GM21360 (cell line): ENCODE data around the gene TSPAN16.
"Not testable (repeated sequence)": the region's sequence is repeated elsewhere in the genome, so short reads cannot be mapped to it uniquely, and the experiment has no call there.

Experiments
- ATAC-seq: cut with Tn5 transposase; IDR thresholded peaks from one replicate; pipeline ENCODE4 v1.9.1; 2021; ENCODE audit warnings: mild to moderate bottlenecking, moderate library complexity; ENCODE audit not compliant: unreplicated experiment

TSPAN16 gene

GRCh38 chr19:11306337-11306736 lies 10.4 kb downstream of the TSPAN16 start:
- ATAC-seq = no peak

DNA sequence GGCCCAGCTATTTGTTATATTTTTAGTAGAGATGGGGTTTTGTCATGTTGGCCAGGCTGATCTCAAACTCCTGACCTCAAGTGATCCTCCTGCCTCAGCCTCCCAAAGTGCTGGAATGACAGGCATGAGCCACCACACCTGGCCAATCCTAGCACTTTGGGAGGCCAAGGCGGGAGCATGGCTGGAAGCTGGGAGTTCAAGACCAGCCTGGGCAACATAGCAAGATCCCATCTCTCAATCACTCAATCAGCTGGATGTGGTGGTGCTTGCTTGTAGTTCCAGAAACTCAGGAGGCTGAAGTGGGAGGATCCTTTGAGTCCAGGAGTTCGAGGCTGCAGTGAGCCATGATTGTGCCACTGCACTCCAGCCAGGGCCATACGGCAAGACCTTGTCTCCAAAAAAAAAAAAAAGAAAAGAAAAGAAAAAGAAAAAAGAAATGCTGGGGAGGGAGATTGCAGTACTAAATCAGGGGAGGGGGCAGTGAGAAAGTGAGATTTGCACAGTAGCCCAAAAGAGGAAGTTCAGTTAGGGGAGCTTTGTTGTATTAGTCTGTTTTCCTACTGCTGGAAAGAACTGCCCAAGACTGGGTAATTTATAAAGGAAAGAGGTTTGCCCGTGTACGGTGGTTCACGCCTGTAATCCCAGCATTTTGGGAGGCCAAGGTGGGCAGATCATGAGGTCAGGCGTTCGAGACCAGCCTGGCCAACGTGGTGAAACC lies 24.5 kb downstream of the TSPAN16 start:
- not testable (repeated sequence) for ATAC-seq

DNA sequence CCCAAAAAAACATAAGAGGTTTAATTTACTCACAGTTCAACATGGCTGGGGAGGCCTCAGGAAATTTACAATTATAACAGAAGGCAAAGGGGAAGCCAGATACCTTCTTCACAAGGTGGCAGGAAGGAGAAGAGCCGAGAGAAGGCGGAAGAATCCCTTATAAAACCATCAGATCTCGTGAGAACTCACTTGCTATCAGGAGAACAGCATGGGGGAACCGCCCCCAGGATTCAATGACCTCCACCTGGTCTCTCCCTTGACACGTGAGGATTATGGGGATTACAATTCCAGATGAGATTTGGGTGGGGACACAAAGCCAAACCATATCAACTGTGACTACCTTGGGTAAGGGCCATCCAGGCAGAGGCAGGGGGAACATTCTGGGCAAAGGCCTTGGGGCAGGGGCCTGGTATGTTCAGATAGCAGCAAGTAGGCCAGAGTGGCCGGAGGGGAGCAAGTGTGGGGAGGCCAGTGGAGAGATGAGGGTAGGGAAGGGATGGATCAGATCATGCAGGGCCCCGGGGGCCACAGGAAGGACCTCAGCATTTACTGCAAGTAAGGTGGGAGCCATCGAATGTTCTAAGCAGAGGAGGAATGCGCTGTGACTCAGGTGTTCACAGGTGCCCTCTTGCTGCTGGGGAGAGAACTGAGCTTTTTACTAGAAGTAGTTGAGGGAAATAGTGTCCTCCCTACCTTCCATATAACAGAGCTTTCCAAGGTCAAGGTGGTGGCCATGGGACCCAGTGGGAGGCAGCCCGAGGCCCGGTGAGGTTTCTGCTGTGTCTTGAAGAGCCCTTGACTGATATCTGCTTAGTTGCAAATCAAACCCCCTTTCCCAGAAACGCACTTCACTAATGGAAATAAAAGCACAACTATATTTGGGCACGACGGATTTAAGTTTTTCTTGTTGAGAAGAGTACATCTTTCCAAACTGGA lies 25.5 kb downstream of the TSPAN16 start:
- ATAC-seq = no peak

- ATAC-seq = no peak
Measured at GRCh38 chr19:11322269-11323024, 26.5 kb downstream of the TSPAN16 start.

DNA sequence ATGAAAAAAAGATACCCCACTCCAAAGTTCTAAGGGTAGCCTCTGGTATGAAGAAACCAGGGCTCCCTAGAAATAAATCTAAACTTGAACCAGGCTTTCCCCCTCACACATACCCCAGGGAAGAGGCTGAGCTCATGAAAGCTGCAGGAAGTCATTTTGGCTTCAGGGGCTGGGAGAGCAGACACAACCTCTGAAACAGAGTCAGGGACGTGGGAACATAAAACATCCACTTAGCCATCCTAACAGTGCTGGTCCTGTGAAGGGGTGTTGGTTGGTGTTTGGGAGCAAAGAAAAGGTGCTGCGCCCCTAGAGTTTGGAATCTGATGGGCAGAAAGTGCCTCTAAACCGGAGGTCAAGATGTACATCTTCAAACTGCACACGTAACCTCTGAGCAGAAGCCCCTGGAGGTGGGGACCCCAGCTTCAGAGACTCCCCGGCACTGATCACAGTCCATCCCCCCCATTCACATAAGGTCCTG lies 27.7 kb downstream of the TSPAN16 start:
- no peak for ATAC-seq

DNA sequence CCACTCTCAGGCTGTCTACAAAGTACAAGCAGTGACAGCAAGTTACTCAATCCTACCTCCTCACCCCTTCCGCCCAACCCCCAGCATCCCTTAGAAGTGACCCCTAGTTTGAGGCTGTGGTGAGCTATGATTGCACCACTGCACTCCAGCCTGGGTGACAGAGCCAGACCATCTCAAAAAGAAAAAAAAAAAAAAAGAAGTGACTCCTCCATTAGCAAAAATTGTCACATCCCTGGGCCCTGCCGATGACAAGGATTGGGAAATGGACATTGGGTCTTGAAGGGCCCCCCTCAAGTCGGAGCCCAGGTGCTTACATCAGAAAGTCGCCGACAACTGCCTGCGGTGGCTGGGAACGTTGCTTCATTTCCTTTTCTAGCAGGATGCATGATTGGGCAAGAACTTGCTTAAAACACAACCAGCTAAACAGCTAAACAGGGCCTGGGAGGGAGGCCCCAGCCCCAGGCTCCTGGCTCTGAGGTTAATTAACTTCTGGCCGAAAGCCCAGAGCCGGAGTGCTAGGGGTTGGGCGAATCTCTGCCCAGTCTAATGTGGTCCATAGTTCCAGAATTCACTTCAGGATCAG lies 28.2 kb downstream of the TSPAN16 start:
- ATAC-seq = no peak

DNA sequence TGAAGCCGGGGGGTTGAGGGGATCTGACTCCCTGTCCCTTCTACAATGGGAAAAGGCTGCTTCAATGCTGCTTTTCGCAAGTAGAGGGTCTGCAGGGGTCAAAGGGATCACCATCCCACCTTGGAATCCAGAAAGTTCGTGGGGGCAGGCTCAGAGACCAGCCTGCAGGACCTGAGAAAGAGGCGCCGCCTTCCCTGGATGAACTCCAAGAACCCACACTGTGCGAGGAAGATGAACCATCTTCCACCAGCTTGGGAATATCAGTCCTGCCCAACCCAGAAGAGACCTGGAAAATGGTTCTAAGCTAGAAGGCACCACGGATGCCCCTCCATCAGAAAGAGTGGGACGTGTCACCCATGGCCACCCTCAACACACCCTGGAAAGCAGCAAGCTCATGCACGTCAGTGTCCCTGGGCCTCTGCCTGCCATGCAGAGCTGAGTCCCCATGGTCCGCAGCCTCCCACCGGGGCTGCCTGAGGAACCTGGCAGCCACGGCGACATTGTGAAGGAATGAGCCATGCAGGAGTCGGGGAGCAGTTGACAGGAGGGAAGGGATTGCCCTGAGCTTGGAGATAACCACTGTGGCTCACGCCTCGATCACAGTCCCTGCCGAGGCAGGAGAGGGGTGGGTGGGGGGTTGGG lies 28.9 kb downstream of the TSPAN16 start:
- ATAC-seq = no peak

DNA sequence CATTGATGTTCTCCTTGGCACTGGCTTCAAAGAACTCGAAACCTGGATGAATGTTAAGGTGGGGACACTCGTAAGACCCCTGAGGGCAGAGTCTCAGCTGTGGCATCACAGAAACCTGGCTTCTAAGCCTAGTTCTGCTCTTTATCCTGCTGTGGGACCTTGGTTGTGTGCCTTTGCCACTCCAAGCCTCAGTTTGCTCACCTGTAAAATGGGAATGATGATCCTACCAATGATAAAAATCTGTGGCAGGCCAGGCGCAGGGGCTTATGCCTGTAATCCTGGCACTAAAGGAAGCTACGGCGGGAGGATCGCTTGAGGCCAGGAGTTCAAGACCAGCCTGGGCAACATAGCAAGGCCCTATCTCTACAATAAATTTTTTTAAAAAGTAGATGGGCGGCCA lies 29.6 kb downstream of the TSPAN16 start:
- no peak for ATAC-seq

DNA sequence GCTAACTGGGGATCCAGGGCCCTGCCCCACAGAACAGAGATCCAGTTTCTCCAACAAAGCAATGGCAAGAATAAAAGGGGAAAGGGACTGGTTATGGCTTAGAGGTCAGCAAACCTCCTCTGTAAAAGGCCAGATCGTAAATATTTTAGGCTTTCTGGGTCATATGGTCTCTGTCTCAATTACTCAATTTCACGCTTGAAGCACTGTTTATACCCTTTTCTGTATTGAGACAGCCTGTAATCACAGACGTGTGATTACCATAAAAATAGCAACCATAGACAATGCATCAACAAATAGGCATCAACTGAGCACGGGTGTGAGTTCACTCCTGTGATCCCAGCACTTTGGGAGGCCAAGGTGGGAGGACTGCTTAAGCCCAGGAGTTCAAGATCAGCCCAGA lies 34.2 kb downstream of the TSPAN16 start:
- ATAC-seq = no peak

DNA sequence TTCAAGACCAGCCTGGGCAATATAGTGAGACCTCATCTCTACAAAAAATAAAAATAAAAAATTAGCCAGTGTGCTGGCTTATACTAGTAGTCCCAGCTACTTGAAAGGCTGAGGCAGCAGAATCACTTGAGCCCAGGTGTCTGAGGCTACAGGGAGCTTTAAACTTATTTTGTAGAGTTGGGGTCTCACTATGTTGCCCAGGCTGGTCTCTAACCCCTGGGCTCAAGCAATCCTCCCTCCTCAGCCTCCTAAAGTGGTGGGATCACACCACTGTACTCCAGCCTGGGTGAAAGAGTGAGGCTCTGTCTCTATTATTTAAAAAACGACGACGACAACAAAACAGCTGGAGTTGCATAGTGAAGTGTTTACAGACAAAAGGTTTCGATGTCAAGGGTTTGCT lies 35.5 kb downstream of the TSPAN16 start:
- ATAC-seq = no peak

GRCh38 chr19:11332822-11333221 lies 36.9 kb downstream of the TSPAN16 start:
- ATAC-seq = no peak

DNA sequence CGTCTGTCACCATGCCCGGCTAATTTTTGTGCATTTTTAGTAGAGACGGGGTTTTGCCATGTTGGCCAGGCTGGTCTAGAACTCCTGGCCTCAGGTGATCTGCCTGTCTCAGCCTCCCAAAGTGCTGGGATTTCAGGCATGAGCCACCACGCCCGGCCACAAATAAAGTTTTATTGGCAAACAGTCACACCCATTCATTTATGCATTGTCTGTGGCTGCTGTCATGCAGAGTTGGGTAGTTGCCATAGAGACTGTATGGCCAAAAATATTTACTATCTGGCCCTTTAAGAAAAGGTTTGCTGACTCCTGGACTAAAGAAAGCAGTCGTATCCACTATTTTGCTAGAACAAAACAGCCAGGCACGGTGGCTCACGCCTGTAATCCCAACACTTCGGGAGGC lies 37.9 kb downstream of the TSPAN16 start:
- ATAC-seq = not testable (repeated sequence)

DNA sequence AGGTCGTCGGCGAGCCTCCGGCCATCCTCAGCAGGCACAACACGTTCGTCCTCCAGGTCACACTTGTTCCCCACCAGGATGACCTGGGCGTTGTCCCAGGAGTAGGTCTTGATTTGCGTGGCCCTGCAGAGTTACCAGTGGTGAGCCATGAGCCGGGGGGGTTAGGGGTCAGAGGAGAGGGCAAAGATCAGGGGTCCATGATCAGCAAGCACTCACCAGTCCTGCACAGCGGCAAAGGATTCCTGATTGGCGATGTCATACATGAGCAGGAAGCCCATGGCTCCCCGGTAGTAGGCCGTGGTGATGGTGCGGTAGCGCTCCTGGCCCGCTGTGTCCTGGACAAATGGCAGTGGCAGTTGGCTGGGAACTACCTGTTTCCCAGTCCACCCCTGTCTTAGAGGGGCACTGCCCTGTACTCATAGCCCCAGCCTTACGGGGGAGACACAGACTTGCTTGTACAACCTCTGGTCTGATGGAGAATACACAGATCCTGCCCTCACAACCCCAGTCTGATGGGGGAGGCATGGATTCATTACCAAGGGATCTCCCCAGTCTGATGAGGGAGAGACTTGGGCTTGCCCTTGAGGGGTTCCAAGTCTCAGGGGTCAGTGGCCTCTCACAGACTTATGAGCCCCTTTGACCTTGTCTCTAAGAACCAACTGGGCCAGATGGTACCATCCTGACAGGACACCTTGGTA lies 39.6 kb downstream of the TSPAN16 start:
- ATAC-seq = no peak

DNA sequence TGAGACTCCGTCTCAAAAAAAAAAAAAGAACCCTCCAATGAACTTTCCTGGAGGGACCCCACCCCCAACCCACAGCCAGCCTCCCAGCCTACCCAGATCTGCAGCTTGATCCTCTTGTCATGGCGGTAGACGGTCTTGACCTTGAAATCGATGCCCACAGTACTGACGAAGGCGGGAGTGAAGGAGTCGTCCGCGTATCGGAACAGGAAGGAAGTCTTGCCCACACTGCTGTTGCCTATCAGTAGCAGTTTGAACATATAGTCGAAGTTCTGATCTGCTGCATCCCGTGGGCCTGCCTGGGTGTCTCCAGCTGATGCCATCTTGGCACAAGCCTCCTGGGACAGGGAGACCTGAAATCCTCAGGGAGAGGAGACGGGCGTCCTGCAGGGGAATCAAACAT lies 41.1 kb downstream of the TSPAN16 start:
- ATAC-seq = no peak

GRCh38 chr19:11338121-11338520 lies 42.2 kb downstream of the TSPAN16 start:
- no peak for ATAC-seq

- ATAC-seq = no peak
Measured at GRCh38 chr19:11338569-11339253, 42.8 kb downstream of the TSPAN16 start.

DNA sequence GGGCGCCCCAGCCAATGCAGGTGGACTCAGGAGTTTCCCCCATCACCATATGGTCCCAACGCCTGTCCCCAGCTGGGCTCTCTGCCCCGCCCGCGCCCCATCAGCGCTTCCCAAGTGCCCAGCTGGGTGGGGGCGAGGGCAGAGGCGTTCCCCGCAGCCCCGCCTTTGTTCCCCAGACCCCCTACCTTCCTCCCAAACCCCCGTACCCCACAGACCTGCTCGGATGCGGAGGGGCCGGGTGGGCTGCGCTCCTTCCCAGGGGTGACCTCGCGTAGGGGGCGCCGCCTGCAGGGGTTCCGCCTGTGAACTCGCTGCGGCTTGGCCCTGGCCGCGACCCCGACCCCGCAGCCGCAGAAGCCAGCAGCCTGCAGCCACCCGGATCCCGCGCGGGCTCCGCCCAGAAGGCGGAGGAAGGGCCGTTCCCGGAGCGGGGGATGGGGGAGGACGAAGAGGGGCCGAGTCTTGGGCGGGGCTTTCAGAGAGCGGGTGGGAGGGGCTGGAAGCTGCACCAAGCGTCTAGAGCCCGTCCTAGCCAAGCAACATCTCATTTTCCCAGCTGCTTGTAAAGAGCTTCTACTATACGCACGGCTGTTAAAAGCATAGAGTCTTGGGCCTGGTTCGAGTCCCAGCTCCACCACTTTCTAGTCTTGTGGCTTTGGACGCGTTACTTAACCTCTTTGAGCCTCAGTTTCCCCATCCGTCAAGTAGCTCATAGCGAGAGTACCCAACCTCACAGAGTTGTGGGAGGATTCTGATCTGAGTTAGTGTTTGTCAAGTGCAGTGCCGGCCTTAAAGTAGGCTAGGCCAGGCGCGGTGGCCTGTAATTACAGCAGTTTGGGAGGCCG lies 43.5 kb downstream of the TSPAN16 start, which contains the start of gene RAB3D:
Gene RAB3D, minus strand, starts transcription at position 404 of the 845 bp plus-strand sequence. CDS start 2,258 bp downstream, outside the sequence.
- no peak for ATAC-seq

GRCh38 chr19:11340099-11340467 lies 44.1 kb downstream of the TSPAN16 start:
- ATAC-seq = not testable (repeated sequence)
